ENCODE data around the gene APAF1. TPM values are rescaled to one million over a fixed set of nuclear protein-coding genes. Genes with fewer than 3 reads are reported as not detected.

APAF1 gene, protein sequence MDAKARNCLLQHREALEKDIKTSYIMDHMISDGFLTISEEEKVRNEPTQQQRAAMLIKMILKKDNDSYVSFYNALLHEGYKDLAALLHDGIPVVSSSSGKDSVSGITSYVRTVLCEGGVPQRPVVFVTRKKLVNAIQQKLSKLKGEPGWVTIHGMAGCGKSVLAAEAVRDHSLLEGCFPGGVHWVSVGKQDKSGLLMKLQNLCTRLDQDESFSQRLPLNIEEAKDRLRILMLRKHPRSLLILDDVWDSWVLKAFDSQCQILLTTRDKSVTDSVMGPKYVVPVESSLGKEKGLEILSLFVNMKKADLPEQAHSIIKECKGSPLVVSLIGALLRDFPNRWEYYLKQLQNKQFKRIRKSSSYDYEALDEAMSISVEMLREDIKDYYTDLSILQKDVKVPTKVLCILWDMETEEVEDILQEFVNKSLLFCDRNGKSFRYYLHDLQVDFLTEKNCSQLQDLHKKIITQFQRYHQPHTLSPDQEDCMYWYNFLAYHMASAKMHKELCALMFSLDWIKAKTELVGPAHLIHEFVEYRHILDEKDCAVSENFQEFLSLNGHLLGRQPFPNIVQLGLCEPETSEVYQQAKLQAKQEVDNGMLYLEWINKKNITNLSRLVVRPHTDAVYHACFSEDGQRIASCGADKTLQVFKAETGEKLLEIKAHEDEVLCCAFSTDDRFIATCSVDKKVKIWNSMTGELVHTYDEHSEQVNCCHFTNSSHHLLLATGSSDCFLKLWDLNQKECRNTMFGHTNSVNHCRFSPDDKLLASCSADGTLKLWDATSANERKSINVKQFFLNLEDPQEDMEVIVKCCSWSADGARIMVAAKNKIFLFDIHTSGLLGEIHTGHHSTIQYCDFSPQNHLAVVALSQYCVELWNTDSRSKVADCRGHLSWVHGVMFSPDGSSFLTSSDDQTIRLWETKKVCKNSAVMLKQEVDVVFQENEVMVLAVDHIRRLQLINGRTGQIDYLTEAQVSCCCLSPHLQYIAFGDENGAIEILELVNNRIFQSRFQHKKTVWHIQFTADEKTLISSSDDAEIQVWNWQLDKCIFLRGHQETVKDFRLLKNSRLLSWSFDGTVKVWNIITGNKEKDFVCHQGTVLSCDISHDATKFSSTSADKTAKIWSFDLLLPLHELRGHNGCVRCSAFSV (N-terminal part only)
- 6.6 to 14.7 TPM (median 13.6 TPM) in 5 replicates for total RNA-seq (2022; extraction: Qiagen RNA extraction; ENCODE audit: low read depth)

DNA sequence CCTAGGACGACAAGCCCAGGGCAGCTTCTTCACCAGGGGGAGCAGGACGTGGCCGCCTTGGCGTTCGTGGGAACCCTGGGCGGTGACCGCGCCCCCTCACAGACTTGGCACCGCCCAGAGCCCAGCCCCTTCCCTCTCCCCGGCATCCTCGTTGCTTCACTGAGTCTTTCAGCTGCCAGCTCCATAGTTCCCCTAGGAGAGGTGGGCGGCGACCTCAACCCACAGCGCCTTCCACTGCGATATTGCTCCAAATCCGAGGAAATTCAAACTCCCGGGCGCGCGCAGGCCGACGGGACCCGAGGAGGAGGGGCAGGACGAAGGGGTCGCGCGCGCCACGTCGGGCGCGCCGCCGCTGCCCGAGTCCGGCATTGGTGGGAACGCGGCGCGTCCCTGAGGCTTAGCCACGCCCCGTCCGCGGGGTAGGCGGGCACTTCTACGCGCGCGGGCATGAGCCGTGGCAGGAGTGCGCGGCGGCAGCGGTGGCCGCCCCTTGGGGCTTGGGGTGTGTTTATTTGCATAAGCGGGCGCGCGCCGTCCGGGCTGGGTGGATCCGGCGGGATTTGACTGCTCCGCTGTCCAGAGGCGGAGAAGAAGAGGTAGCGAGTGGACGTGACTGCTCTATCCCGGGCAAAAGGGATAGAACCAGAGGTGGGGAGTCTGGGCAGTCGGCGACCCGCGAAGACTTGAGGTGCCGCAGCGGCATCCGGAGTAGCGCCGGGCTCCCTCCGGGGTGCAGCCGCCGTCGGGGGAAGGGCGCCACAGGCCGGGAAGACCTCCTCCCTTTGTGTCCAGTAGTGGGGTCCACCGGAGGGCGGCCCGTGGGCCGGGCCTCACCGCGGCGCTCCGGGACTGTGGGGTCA, at the start of gene APAF1, which contains the start of gene IKBIP:
Gene APAF1 (plus strand): TSS at position 579 of the 860 bp plus-strand sequence. CDS start 3,070 bp downstream, outside the sequence.
Gene IKBIP (minus strand): TSS at position 77 of the 860 bp plus-strand sequence. CDS start 87 bp downstream, outside the sequence.

Other genes with a start within 250 kb of the APAF1 start
- gene TMPO, start 129.7 kb upstream of the APAF1 start, total RNA-seq (2022; extraction: Qiagen RNA extraction; ENCODE audit: low read depth): 63.2 to 111 TPM (median 92.8 TPM) in 5 replicates
- 696 to 780 TPM (median 761 TPM) in 5 replicates for gene SLC25A3, start 51.6 kb upstream of the APAF1 start, total RNA-seq (2022; extraction: Qiagen RNA extraction; ENCODE audit: low read depth)
- gene IKBIP, start 502 bp upstream of the APAF1 start, total RNA-seq (2022; extraction: Qiagen RNA extraction; ENCODE audit: low read depth): 31.8 to 74.8 TPM (median 67.8 TPM) in 5 replicates